ENCODE measurements around the gene CPSF6.
A peak's percentile ranks its signal among the peaks of the same experiment; 100 is the strongest.

CPSF6 gene

DNA sequence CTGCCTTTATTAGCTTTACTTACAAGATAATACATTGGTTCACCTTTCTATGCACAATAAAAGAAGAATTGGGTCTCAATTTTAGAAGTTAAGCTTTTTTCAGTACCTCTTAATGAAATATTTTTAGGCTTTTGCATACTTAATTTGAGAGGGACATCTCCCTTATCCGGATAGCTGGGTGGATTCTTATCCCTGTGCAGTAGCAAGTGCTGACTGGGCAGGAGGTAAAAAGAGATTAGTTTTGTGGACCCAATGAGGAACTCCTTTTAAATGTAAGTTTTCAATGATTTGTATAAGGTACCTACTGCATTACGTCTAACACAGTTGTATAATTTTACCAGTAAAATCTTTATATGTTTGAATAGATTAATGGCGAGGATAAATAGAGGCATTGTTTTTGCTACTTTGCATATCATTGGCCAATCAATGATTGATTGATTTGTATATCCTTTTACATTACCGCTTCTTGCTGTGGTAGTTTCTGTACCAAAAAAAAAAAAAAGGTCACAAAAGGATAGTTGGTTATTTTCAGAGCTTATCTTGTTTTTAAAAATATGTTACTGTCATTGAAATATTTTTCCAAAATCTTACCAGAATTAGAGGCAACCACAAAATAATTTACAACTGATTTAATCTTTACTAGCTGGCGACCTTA, 2.2 kb downstream of the CPSF6 start:
- H3K4me3 ChIP-seq (ENCODE audit: low read depth, low read length), result peak overlapping the region; percentile 81
- no peak for DNase-seq (ENCODE audit: low read depth, low spot score)
- TF ChIP-seq, protein P1, sequence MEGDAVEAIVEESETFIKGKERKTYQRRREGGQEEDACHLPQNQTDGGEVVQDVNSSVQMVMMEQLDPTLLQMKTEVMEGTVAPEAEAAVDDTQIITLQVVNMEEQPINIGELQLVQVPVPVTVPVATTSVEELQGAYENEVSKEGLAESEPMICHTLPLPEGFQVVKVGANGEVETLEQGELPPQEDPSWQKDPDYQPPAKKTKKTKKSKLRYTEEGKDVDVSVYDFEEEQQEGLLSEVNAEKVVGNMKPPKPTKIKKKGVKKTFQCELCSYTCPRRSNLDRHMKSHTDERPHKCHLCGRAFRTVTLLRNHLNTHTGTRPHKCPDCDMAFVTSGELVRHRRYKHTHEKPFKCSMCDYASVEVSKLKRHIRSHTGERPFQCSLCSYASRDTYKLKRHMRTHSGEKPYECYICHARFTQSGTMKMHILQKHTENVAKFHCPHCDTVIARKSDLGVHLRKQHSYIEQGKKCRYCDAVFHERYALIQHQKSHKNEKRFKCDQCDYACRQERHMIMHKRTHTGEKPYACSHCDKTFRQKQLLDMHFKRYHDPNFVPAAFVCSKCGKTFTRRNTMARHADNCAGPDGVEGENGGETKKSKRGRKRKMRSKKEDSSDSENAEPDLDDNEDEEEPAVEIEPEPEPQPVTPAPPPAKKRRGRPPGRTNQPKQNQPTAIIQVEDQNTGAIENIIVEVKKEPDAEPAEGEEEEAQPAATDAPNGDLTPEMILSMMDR (IDR thresholded peaks at IDR 0.05; ENCODE audit: low read depth, low read length), result no peak
- in situ Hi-C loops (cut with HindIII; ENCODE audit: low sequenced_read_pairs), result no loop called here

DNA sequence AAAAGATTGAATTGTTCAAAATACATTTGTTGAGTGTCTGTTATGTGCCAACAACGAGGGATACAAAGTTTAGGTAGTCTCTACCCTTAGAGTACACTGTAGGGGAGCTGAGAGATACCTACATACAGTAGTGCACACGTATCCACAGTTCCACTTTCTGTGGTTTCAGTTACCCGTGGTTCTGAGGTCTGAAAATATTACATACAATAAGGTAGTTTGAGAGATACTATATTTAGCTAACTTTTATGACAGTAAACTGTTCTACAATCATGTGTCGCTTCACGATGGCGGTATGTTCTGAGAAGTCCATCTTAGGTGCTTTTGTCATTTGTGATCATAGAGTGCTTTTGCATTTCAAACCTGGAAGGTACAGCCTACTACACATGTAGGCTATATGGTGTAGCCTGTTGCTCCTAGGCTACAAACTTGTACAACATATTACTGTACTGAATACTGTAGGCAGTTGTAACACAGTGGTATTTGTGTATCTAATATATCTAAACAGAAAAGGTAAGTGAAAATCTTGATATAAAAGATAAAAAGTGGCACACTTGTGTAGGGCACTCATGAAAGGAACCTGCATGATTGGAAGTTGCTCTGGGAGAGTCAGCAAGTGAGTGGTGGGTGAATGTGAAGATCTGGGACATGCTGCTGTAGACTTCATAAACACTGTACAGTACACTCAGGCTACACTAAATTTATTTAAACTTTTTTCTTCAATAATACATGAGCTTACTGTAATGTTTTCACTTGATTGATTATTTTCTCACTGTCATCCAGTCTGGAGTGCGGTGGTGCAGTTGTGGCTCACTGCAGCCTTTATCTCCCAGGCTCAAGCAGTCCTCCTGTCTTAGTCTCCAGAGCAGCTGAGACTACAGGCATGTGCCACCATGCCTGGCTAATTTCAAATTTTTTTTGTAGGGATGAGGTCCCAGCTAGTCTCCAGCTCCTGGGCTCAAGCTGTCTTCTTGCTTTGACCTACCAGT, 4.0 kb downstream of the CPSF6 start:
- DNase-seq (ENCODE audit: low read depth, low spot score), result no peak
- TF ChIP-seq, protein P1 (IDR thresholded peaks at IDR 0.05; ENCODE audit: low read depth, low read length), result no peak
- H3K4me3 ChIP-seq (ENCODE audit: low read depth, low read length), result no peak overlapping the region

DNA sequence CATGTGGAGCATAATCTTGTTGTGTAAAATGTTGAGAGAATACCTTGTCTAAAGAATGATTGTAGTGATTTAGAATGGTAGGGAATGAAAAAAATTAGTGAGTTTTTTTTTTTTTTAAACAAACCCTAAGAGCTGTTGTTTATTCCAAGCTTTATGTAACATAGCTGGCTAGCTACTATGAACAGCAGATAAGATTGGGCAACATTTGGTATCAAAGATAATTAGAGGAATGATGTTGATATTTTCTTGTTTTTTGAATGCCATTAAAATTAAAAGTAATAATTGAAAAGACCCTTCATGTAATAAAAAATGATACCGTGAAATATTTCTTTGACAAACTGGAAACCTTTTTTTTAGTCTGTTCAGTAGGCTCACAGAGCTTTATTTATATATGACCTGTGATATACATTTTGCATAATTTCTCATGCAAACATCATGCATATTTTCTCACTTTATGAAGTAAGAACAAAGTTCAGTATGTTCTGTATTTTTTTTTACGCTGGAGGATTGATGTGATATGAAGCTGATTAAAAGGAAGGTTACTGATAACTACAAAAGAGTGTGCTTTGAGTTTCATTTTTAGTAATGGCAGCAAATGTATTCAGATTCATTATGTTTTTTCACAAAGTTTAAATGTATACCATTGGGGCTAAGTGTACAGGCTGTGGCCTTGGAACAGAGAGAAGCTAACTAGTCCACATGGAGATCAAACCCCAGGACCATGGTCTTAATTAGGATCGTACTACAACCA, 8.1 kb downstream of the CPSF6 start:
- no peak overlapping the region for H3K4me3 ChIP-seq (ENCODE audit: low read depth, low read length)
- TF ChIP-seq, protein P1 (IDR thresholded peaks at IDR 0.05; ENCODE audit: low read depth, low read length), result no peak
- DNase-seq (ENCODE audit: low read depth, low spot score), result no peak
- in situ Hi-C loops (cut with HindIII; ENCODE audit: low sequenced_read_pairs), result no loop called here

More for the DNA sequence above, 4.0 kb downstream of the CPSF6 start:
- in situ Hi-C loops (cut with HindIII; ENCODE audit: low sequenced_read_pairs), result no loop called here

DNA sequence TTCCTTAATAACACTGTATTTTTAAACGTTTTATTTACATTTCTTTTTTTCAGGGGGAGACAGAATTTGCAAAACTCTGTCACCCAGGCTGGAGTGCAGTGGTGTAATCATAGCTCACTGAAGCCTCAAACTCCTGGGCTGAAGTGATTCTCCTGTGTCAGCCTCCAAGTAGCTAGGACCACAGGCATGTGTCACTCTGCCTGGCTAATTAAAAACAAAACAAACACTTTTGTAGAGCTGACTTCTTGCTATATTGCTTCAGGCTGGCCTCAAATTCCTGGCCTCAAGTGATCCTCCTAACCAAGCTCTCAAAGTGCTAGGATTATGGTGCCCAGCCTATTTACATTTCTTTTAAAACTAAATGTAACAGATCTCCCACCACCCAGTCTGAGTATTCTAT, 12.7 kb downstream of the CPSF6 start:
- DNase-seq (ENCODE audit: low read depth, low spot score), result no peak
- H3K4me3 ChIP-seq (ENCODE audit: low read depth, low read length), result no peak overlapping the region
- in situ Hi-C loops (cut with HindIII; ENCODE audit: low sequenced_read_pairs), result no loop called here
- TF ChIP-seq, protein P1 (IDR thresholded peaks at IDR 0.05; ENCODE audit: low read depth, low read length), result no peak

DNA sequence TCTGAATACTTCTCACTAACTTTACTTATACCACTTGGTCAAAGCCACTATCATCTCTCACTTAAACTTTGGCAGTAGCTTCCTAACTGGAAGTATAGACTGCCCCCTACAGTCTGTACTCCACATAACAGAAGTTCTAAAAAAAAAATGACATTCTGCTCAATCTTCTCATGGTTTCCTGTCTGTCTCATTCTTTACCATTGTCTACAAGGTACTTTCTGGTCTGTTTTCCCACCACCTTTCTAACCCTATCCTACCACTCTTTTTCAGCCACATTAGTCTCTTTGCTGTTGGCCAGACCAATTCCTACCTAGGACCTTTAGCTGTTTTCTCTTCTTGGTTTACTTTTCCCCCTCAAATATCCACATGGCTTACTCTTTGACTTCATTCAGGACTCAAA, 14.7 kb downstream of the CPSF6 start:
- peak; percentile 58 for DNase-seq (ENCODE audit: low read depth, low spot score)
- in situ Hi-C loops (cut with HindIII; ENCODE audit: low sequenced_read_pairs), result no loop called here
- H3K4me3 ChIP-seq (ENCODE audit: low read depth, low read length), result no peak overlapping the region
- TF ChIP-seq, protein P1 (IDR thresholded peaks at IDR 0.05; ENCODE audit: low read depth, low read length), result peak; percentile 50

DNA sequence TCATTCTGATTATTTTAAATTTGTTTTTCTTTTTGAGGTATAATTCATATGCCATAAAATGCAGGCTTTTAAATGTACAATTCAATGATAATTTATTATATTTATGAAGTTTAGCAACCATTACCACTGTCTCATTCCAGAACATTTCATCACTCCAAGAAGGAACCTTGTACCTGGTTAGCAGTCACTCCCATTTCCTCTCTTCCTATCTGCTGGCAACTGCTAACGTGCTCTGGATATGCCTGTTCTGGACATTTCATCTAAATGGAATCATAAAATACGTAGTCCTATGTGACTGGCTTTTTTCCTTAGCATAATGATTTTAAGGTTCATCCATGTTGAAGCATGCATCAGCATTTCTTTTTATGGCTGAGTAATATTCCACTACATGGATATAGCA, 15.5 kb downstream of the CPSF6 start:
- no peak overlapping the region for H3K4me3 ChIP-seq (ENCODE audit: low read depth, low read length)
- in situ Hi-C loops (cut with HindIII; ENCODE audit: low sequenced_read_pairs), result no loop called here
- TF ChIP-seq, protein P1 (IDR thresholded peaks at IDR 0.05; ENCODE audit: low read depth, low read length), result no peak
- no peak for DNase-seq (ENCODE audit: low read depth, low spot score)

All from astrocyte of the spinal cord (primary cell).